Cardiac muscle cell (in vitro differentiated cells and primary cell): Measurements from ENCODE around the gene SNX15. TPM values are rescaled to one million over a fixed set of nuclear protein-coding genes. Genes with fewer than 3 reads are reported as not detected.

Source experiments
- DNase-seq, 2 donors: peaks; one replicate each; pipeline versions ENCODE4 v3.0.0 to v3.0.0-alpha.2; 2010 to 2017; ENCODE audit warnings: low read depth in 1 of 2, low spot score in 1 of 2
- H3K27ac ChIP-seq: fragments of 200-600 bp; sonication (generic); 2 replicates; pipeline ENCODE4 v1.5.1; 2016
- H3K27me3 ChIP-seq: fragments of 200-600 bp; sonication (generic); 2 replicates; pipeline ENCODE4 v1.6.0; 2016; ENCODE audit warnings: control low read depth
- H3K36me3 ChIP-seq: fragments of 200-600 bp; sonication (generic); 2 replicates; pipeline ENCODE4 v1.5.1; 2016; ENCODE audit warnings: control low read depth
- H3K4me1 ChIP-seq: fragments of 200-600 bp; sonication (generic); 2 replicates; pipeline ENCODE4 v1.8.1; 2017; ENCODE audit warnings: low read depth, mild to moderate bottlenecking, mixed run types
- H3K4me3 ChIP-seq: fragments of 200-600 bp; sonication (generic); 2 replicates; pipeline ENCODE4 v1.5.1; 2016; ENCODE audit warnings: mild to moderate bottlenecking
- H3K9me3 ChIP-seq: fragments of 200-600 bp; sonication (generic); 2 replicates; pipeline ENCODE4 v1.5.1; 2017; ENCODE audit warnings: low read depth, mild to moderate bottlenecking, control low read depth
- CTCF ChIP-seq: IDR thresholded peaks from 2 replicates; pipeline ENCODE4 v1.5.1; 2012; ENCODE audit warnings: low read depth, mild to moderate bottlenecking, low read length
- polyA plus RNA-seq: library from polyadenylated mRNA; unstranded; fragments of >200 nt; fragmentation: Nextera tagmentation; extraction: Ambion mirVana; gene quantifications from 2 replicates; pipeline ENCODE4 v1.2.1, GENCODE V29; 2016
- total RNA-seq: library from RNA; depleted of rRNA; stranded (reverse); fragments of >200 nt; gene quantifications from 2 replicates; pipeline ENCODE4 v1.2.3, GENCODE V29; 2016

SNX15 gene
- total and polyA plus RNA-seq, 2 experiments from 2014 or later: 24.5 to 38.4 TPM

- TF ChIP-seq CTCF: no peak
- H3K4me1 ChIP-seq: peaks cover 4% of the 10 kb centered on the region
- H3K9me3 ChIP-seq: no peaks in the 10 kb centered on the region
- DNase-seq: no peak
- H3K36me3 ChIP-seq: peaks cover 12% of the 10 kb centered on the region
- H3K27ac ChIP-seq: no peak overlapping the region
- no peak overlapping the region for H3K4me3 ChIP-seq
- no peaks in the 10 kb centered on the region for H3K27me3 ChIP-seq
These were observed 15.7 kb downstream of the SNX15 start for GRCh38 chr11:65042891-65043290.

- Histone ChIP-seq H3K9me3 (no peaks in the 10 kb centered on the region), H3K4me1 (peaks cover 4% of the 10 kb centered on the region), H3K27me3 (no peaks in the 10 kb centered on the region), H3K27ac (no peak overlapping the region), H3K4me3 (no peak overlapping the region), H3K36me3 (peaks cover 12% of the 10 kb centered on the region)
- no peak for TF ChIP-seq CTCF
- DNase-seq: peak in 1 of 2 donors; percentile 29
These were observed 16.8 kb downstream of the SNX15 start for GRCh38 chr11:65043881-65044501.

- DNase-seq: no peak
- Histone ChIP-seq H3K27me3 (no peaks in the 10 kb centered on the region), H3K4me1 (peaks cover 4% of the 10 kb centered on the region), H3K36me3 (peaks cover 9% of the 10 kb centered on the region), H3K27ac (no peak overlapping the region), H3K9me3 (no peaks in the 10 kb centered on the region), H3K4me3 (no peak overlapping the region)
- no peak for TF ChIP-seq CTCF
These were observed 17.8 kb downstream of the SNX15 start for GRCh38 chr11:65045061-65045460.

- Histone ChIP-seq H3K9me3 (no peaks in the 10 kb centered on the region), H3K4me3 (no peak overlapping the region), H3K36me3 (peaks cover 9% of the 10 kb centered on the region), H3K27me3 (no peaks in the 10 kb centered on the region), H3K4me1 (no peaks in the 10 kb centered on the region), H3K27ac (no peak overlapping the region)
- DNase-seq: no peak
- TF ChIP-seq CTCF: no peak
These were observed 18.5 kb downstream of the SNX15 start for GRCh38 chr11:65045728-65046127.

GRCh38 chr11:65047581-65048422 lies 20.6 kb downstream of the SNX15 start:
- H3K27me3 ChIP-seq: no peaks in the 10 kb centered on the region
- H3K36me3 ChIP-seq: peaks cover 9% of the 10 kb centered on the region
- no peak for TF ChIP-seq CTCF
- no peak overlapping the region for H3K27ac ChIP-seq
- no peak overlapping the region for H3K4me3 ChIP-seq
- DNase-seq: peak in 1 of 2 donors; percentile 29
- no peaks in the 10 kb centered on the region for H3K9me3 ChIP-seq
- no peaks in the 10 kb centered on the region for H3K4me1 ChIP-seq
